HG02885 (cell line): ENCODE results near the gene STK11.
"Not testable (repeated sequence)": the region's sequence is repeated elsewhere in the genome, so short reads cannot be mapped to it uniquely, and the experiment has no call there.

Experiments used
- ATAC-seq: cut with Tn5 transposase; IDR thresholded peaks from one replicate; pipeline ENCODE4 v1.9.1; 2021; ENCODE audit warnings: mild to moderate bottlenecking; ENCODE audit not compliant: unreplicated experiment, poor library complexity

STK11 gene

GRCh38 chr19:1246265-1247087 is 40.9 kb downstream of the STK11 start:
- ATAC-seq: not testable (repeated sequence)

GRCh38 chr19:1247748-1248138 is 42.2 kb downstream of the STK11 start:
- ATAC-seq: no peak

GRCh38 chr19:1248139-1248785 is 42.7 kb downstream of the STK11 start, which contains the start of gene MIDN:
MIDN (plus strand) TSS chr19:1248583; CDS start chr19:1250297, 1,714 bp downstream.
- peak; percentile 20 for ATAC-seq

GRCh38 chr19:1248786-1249297 is 43.3 kb downstream of the STK11 start:
- ATAC-seq: peak; percentile 35

DNA sequence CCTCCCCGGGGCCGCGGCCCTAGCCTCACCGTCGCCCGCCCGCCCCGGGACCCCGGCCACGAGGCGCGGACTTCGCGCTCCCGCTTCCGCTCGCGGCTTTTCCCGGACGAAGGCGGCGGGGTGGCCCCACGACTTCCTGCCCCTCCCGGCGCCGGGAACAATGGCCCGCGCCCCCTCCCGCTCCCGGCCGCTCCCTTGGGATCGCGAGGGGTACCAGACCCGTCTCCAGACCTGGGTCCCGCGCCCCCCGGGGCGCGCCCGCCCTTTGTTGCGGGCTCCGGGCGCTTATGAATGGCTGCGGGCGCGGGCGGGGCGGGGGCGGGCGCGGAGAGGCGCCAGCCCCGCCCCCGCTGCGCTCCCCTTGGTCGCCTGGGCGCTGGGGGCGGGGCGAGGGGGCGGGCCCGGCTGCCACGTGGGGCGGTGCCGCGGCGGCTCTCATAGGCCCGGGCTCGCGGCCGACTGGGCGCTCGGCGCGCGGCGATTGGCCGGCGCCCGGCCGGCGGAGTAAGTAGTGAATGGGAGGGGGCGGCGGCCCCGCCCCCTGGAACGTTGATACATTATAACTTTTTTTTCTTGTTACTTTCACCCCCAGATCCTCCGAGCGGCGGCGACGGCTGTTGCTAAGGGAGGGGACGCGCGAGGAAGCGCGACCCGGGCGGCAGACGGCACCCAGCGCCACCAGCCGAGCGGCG is 43.9 kb downstream of the STK11 start:
- peak; percentile 58 for ATAC-seq

DNA sequence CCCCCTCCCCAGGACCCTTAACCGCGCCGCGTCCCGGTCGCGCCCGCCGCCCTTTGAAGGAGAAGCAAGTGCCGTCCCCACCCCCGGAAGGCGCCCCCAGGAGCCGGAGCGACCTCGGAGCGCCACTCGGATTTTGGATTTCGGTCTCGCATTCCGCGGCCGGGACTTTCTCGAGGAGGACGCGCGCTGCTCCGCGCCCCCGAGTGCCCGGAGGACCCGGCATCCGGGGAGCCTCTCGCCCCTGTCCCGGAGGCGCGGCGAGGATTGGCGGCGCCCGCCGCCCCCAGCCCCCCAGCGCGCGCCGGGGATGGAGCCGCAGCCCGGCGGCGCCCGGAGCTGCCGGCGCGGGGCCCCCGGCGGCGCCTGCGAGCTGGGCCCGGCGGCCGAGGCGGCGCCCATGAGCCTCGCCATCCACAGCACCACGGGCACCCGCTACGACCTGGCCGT is 44.4 kb downstream of the STK11 start:
- ATAC-seq: no peak

DNA sequence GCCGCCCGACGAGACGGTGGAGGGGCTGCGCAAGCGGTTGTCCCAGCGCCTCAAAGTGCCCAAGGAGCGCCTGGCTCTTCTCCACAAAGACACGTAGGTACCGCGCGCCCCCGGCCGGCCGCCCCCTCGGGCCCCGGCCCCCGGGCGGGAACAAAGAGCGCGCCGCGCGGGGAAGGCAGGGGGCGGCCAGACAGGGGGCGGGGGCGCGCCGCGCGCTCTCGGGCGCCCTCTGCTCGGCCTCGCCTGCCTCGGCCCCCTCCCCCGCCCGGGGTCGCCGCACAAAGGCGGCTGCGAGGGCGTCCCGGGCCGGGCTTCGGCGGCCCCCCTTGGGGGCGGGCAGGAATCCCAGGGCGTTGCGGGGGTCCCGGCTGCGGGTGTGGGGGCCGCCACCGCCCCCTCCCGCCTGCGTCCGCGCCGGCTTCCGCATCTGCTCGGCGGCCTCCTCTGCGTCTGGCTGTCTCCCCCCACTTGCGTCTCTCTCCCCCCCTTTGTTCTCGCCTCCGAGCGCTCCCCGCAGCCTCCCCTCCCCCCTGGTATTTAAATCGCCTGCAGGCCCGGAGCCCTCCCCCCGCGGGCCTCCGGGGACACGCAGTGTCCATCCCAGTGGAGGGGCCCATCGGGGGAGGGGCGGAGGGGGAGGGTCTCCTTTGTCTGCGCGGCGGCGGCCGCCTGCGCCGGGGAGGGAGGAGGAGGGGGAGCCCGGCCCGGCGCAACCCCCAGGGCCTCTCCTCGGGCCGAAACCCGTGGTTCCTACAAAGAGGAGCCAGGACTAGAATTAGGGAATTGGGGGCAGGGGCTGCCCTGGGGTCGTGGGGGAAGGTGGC is 45.1 kb downstream of the STK11 start:
- ATAC-seq: no peak

DNA sequence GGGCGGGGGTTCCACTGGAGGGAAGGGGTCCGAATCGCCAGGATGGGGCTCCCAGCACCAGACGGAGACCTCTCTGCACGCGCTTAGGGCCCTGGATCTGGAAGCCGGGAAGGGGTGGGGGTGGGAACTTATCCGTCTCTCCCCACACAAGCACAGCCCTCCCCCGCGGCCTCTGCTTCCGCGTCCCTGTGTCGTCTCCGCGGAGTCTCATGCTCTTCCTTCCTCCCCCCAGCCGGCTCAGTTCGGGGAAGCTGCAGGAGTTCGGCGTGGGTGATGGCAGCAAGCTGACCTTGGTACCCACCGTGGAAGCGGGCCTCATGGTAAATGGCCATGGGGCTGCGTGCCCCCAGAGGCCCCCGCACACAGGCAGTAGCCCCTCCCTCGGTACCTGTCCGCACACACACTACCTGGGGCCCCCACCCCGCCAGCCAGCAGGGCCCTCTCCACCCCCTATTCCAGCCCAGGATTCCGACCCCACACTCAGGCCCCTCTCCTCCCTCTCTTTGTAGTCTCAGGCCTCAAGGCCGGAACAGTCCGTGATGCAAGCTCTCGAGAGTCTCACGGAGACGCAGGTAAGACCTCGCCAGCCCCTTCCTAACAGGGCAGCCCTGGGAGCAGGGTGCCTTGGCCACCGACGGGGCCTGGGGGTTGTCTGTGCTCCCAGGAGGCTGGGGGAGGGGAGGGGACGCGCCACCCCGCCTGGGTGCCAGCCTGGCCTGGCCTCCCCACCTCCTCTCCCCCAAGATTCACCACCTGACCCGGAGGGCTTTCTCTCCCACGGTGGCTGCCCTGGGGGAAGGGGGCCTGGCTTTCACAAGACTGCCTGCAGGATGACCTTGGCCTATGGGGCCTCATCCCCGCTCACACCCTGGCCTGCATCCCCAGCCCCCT is 46.0 kb downstream of the STK11 start:
- ATAC-seq: no peak

DNA sequence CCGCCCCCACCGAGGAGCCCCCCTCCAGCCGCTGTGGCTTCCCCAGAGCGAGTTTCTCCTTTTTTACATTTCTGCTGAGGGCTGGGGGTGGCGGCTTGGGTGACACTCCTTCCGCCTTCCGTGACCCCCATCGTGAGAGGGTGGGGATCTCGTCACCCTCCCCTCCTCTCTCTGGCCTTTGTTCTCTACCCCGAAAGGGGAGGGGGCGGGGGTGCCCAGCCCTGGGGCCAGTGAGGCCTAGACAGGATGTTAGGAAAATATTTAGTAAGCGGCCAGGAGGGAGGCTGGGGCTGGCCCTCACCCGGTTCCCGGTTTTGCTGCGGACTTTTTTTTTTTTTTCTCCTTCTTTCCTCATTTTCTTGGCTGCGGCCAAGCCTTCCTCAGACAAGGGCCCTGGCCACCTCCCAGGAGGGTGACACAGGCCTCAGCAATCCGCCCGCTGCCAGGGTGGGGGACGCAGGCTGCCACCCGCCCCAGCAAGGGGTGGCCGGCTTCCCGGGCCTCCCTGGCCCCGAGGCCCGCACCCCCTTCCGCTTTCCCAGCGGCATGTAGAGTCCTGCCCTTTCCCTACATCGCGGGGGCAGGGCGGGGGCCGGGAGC is 46.7 kb downstream of the STK11 start:
- no peak for ATAC-seq

DNA sequence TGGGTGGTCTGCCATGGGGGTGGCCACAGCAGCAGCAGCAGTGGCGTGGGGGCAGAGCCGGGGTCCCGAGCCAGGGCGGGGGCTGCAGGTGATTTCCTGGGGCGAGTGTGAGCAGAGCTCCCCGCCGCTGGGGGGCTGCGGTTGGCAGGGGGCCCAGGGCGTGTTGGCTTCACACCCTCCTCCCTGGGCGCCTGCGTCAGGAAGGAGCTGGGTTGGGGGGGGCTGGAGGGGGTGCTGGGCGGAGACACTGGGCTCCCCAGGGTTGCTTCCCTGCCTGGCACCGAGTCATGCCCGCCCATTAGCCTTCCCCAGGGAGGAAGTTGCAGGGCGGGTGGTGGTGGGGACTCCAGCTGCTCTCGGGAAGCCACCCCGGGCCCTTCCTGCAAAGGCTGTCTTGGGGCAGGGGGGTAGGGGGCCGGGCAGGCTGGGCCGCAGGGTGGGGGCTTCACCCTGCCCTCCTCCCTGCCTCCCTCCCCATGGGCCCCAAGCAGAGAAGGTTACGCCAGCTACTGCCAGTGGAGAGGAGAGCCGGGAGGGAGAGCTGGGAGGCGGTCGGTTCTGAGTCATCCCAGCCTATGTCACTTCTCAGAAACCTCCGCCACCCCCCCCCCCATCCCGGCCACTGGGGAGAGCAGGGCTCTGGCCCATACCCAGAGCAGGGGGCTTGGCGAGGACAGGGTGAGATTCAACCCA is 47.4 kb downstream of the STK11 start:
- ATAC-seq: no peak

DNA sequence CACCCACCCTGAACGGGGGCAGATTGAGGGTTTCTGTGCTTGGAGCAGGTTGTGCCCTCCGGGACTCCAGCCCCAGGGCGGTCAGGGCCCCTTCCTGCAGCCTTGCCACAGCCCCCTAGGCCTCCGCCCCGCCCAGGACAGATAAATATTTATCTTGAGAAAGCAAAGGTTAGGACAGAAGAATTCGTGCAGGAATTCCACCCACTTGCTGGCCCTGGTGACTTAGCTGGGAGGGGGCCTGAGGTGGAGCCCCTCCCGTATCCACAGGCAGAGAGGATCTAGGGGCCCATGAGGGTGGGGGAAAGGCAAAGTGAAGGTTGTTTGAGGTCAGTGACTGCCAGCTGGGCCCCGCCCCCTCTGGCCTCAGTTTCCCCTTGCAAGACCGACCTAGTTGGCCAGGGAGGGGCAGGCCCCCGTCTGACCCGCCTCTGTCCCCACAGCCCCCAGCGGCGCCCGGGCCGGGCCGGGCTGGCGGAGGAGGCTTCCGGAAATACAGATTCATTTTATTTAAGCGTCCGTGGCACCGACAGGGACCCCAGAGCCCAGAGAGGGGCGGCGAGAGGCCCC is 48.0 kb downstream of the STK11 start:
- ATAC-seq: no peak

DNA sequence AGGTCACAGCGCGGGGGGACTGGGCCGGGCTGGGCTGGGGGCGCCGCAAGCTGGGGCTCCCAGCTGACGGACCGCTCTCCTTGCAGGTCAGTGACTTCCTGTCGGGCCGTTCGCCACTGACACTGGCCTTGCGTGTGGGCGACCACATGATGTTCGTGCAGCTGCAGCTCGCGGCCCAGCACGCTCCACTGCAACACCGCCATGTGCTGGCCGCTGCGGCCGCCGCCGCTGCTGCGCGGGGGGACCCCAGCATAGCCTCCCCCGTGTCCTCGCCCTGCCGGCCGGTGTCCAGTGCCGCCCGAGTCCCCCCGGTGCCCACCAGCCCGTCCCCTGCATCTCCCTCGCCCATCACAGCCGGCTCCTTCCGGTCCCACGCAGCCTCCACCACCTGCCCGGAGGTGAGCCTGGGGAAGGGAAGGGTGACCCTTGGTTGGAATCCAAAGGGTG is 48.5 kb downstream of the STK11 start:
- ATAC-seq: no peak

GRCh38 chr19:1254530-1255185 is 49.1 kb downstream of the STK11 start:
- ATAC-seq: no peak

- ATAC-seq: no peak
Measured at GRCh38 chr19:1255186-1256161, 49.9 kb downstream of the STK11 start.

GRCh38 chr19:1256646-1257474 is 51.3 kb downstream of the STK11 start:
- ATAC-seq: no peak
